GM19397 (cell line): ENCODE results near the gene ARFGEF2.
"Not testable (repeated sequence)": the region's sequence is repeated elsewhere in the genome, so short reads cannot be mapped to it uniquely, and the experiment has no call there.

ENCODE experiments used
- ATAC-seq: cut with Tn5 transposase; IDR thresholded peaks from one replicate; pipeline ENCODE4 v1.9.1; 2021; ENCODE audit warnings: mild to moderate bottlenecking, moderate library complexity; ENCODE audit not compliant: unreplicated experiment

ARFGEF2 gene

GRCh38 chr20:48921168-48921882 is at the start of gene ARFGEF2:
Gene ARFGEF2, plus strand, starts transcription at chr20:48921711. Its CDS starts 179 bp downstream, at chr20:48921890.
- ATAC-seq: peak; percentile 84

- ATAC-seq: no peak
Measured at GRCh38 chr20:48875233-48875913, 46.1 kb upstream of the ARFGEF2 start.

GRCh38 chr20:48875914-48876240 is 45.6 kb upstream of the ARFGEF2 start:
- no peak for ATAC-seq

- no peak for ATAC-seq
Measured at GRCh38 chr20:48877304-48877703, 44.2 kb upstream of the ARFGEF2 start.

GRCh38 chr20:48878534-48879248 is 42.8 kb upstream of the ARFGEF2 start:
- ATAC-seq: no peak

- no peak for ATAC-seq
Measured at GRCh38 chr20:48879612-48880245, 41.8 kb upstream of the ARFGEF2 start.

DNA sequence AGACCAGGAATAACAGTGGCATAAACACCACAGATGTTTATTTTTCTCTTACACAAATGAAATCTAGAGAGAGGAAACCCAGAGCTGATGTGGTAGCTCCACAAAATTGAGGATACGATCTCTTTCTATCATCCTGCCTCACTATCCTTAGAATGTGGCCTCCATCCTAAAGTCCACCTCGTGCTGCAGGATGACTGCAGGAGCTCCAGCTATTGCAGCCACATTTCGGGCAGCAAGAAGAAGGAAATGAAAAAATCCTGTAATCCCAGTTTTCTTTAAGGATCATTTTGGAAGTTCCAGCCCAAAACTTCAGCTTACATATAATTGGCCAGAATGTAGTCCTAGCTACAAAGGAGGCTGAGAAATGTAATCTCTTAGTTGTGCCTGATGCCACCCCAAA is 41.2 kb upstream of the ARFGEF2 start:
- no peak for ATAC-seq

- ATAC-seq: no peak
Measured at GRCh38 chr20:48880981-48881657, 40.4 kb upstream of the ARFGEF2 start.

DNA sequence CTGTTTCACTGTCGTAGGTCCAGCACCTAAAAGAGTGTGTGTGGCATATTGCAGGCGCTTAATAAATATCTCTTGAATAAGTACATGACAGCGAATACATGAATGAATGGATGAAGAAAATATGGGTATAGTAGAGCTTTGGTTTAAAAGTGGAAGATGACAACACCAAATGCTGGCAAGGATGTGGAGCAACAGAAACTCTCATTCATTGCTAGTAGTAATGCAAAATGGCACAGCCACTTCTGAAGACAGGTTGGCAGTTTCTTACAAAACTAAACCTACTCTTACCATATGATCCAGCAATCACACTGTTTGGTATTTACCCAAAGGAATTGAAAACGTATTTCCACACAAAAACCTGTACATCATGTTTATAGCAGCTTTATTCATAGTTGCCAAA is 36.3 kb upstream of the ARFGEF2 start:
- no peak for ATAC-seq

GRCh38 chr20:48886194-48886593 is 35.3 kb upstream of the ARFGEF2 start:
- ATAC-seq: no peak

GRCh38 chr20:48886811-48887210 is 34.7 kb upstream of the ARFGEF2 start:
- ATAC-seq: no peak

GRCh38 chr20:48888517-48888916 is 33.0 kb upstream of the ARFGEF2 start:
- ATAC-seq: not testable (repeated sequence)

DNA sequence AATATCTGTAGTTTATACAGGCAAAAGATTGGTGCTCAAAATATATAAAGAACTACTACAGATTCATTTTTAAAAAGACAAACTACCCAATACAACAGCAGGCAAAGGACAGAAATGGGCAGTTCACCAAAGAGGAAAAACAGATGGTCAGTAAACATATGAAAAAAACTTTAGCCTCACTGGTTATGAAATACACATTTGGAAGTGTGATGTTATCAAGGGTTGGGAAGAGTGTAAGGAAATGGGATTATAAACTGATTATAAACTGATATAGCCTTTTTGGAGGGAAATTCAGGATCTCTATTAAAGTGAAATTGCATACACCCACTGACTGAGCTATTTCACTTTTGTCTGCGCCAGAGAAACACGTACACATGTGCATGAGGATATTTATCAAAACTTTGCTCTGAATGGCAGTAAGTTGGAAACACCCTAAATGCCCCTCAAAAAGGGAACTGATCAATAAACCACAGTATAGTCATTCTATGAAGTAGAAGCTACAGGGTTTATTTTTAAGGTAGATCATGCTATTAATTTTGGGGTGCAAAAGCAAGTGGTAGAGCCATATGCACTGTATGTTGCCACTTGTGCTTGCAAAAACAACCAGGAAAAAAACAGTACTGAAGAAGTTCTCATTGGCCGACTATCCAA is 32.2 kb upstream of the ARFGEF2 start:
- ATAC-seq: no peak

- no peak for ATAC-seq
Measured at GRCh38 chr20:48891235-48892048, 30.1 kb upstream of the ARFGEF2 start.

DNA sequence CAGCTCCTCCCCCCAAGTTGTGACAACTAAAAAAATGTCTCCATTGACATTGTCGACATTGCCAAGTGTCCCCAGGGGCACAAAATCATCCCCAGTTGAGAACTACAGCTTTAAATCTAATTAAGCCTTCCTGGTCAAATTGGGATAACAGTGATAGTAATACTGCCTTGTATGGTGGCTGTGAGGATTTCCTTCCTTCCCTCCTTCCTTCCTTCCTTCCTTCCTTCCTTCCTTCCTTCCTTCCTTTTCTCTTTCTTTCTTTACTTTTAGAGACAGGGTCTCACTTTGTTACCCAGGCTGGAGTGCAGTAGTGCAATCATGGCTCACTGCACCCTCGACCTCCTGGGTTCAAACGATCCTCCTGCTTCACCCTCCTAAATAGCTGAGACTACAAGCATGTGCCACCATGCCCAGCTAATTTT is 29.5 kb upstream of the ARFGEF2 start:
- ATAC-seq: no peak

DNA sequence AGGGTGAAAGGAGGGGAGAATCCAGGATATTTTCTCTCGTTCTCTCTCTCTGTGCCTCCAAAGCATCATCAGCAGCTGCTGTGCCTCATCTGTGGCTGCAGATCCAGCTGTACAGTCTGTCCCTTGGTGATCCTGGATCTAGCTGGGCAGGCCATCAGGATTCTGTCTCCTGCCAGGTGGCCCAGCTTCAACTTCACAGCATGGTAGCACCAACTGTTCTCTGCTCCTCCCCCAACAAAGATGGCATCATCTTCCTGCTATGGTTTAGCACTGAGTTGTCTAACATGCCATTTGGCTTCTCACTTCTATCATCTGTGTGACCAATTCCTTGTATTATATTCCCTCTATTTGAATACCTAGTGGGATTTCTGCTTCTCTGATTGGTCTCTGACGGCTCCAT is 28.6 kb upstream of the ARFGEF2 start:
- ATAC-seq: no peak

GRCh38 chr20:48893374-48893773 is 28.1 kb upstream of the ARFGEF2 start:
- no peak for ATAC-seq

- no peak for ATAC-seq
Measured at GRCh38 chr20:48897305-48898010, 24.1 kb upstream of the ARFGEF2 start.

GRCh38 chr20:48898210-48898609 is 23.3 kb upstream of the ARFGEF2 start:
- ATAC-seq: no peak
